ENCODE results near the gene ZNF816.
"Not testable (repeated sequence)": the region's sequence is repeated elsewhere in the genome, so short reads cannot be mapped to it uniquely, and the experiment has no call there.

ZNF816 gene

DNA sequence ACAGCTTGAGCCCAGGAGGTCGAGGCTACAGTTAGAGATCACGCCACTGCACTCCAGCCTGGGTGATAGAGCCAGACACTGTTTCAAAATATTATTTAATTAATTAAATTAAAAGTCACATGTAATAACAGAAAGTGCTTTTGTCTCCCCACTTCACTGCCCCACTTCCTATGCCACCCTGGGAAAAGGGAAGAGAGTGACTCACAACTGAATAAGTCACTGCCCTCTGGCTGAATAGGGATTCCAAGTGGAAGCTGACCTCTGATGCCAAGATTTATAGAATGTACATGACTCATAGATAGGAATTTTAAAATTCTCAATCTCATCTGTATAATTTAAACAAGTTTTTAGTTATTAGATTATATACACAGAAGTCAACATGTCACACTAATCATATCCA lies 28.8 kb upstream of the ZNF816 start:
- in situ Hi-C loops (cut with HindIII; ENCODE audit: low sequenced_read_pairs): no loop called here
- TF ChIP-seq, protein P1, sequence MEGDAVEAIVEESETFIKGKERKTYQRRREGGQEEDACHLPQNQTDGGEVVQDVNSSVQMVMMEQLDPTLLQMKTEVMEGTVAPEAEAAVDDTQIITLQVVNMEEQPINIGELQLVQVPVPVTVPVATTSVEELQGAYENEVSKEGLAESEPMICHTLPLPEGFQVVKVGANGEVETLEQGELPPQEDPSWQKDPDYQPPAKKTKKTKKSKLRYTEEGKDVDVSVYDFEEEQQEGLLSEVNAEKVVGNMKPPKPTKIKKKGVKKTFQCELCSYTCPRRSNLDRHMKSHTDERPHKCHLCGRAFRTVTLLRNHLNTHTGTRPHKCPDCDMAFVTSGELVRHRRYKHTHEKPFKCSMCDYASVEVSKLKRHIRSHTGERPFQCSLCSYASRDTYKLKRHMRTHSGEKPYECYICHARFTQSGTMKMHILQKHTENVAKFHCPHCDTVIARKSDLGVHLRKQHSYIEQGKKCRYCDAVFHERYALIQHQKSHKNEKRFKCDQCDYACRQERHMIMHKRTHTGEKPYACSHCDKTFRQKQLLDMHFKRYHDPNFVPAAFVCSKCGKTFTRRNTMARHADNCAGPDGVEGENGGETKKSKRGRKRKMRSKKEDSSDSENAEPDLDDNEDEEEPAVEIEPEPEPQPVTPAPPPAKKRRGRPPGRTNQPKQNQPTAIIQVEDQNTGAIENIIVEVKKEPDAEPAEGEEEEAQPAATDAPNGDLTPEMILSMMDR (IDR thresholded peaks at IDR 0.05; ENCODE audit: low read depth, low read length, missing control alignments): no peak
- no peak for DNase-seq (ENCODE audit: low read depth)
- H3K4me3 ChIP-seq (ENCODE audit: low read depth, low read length): no peak overlapping the region

DNA sequence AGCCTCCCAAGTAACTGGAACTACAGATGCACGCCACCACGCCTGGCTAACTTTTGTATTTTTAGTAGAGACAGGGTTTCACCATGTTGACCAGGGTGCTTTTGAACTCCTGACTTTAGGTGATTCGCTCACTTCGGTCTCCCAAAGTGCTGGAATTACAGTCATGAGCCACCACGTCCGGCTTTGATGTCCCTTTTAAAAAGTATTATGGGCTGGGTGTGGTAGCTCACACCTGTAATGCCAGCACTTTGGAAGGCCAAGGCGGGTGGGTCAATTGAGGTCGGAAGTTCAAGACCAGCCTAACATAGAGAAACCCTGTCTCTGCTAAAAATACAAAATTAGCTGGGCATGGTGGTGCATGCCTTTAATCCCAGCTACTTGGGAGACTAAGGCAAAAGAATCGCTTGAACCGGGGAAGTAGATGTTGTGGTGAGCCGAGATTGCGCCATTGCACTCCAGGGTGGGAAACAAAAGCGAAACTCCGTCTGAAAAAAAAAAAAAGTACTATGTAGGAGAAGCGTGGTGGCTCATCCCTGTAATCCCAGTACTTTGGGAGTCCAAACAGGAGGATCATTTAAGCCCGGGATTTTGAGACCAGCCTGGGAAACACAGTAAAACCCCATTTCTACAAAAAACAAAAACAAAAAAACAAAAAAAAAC lies 28.2 kb upstream of the ZNF816 start:
- no peak for DNase-seq (ENCODE audit: low read depth)
- in situ Hi-C loops (cut with HindIII; ENCODE audit: low sequenced_read_pairs): no loop called here
- TF ChIP-seq, protein P1 (IDR thresholded peaks at IDR 0.05; ENCODE audit: low read depth, low read length, missing control alignments): no peak
- no peak overlapping the region for H3K4me3 ChIP-seq (ENCODE audit: low read depth, low read length)

DNA sequence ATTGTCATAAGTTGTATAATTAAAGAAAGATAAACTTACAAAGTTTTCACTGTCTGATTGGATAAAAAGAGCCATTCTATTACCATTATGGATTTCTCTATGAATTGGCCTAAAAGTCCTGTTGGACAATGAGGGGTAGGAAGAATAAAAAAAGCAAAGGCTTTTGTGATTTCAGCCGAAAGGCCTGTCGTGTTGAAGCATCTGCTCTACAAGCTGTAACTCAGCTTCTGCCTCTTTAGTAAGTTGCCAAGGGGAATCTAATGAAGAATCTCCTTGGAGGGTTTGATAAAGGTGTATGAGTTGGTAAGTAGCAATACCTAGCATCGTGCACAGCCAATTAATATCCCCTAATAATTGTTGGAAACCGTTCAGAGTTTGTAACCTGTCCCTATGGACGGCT lies 25.8 kb upstream of the ZNF816 start:
- in situ Hi-C loops (cut with HindIII; ENCODE audit: low sequenced_read_pairs): no loop called here
- no peak overlapping the region for H3K4me3 ChIP-seq (ENCODE audit: low read depth, low read length)
- TF ChIP-seq, protein P1 (IDR thresholded peaks at IDR 0.05; ENCODE audit: low read depth, low read length, missing control alignments): no peak
- DNase-seq (ENCODE audit: low read depth): no peak

DNA sequence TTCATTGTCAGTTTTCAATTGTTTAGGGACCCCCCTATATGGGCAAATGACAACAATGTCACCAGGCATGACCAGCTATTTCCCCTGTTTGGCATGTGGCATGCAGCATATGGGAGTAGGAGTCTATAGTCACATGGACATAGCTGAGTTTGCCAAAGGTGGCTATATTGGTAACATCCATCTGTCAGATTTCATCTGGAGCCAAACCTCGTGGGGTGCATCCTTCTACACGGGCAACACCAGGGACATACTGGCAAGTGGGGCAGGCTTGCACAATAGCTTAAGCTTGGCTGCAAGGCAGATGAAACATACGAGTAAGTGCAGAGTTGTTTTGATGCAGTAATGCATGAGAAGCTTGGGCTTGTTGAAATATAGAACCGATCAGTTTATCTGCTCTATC lies 24.5 kb upstream of the ZNF816 start:
- in situ Hi-C loops (cut with HindIII; ENCODE audit: low sequenced_read_pairs): no loop called here
- TF ChIP-seq, protein P1 (IDR thresholded peaks at IDR 0.05; ENCODE audit: low read depth, low read length, missing control alignments): no peak
- no peak for DNase-seq (ENCODE audit: low read depth)
- no peak overlapping the region for H3K4me3 ChIP-seq (ENCODE audit: low read depth, low read length)

DNA sequence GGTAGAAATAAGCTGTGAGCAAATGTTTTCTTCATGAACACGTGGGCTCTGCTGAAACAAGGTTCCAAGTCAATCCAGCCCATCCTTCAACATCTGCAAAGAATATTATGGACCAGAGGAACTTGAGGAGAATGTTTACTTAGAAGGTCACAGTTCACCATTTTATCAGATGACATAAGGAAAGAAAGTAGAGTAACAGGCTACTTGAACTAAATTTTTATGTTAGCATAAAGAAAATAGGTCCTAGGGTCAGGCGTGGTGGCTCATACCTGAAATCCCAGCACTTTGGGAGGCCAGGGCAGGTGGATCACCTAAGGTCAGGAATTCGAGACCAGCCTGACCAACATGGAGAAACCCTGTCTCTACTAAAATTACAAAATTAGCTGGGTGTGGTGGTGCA lies 20.5 kb upstream of the ZNF816 start:
- in situ Hi-C loops (cut with HindIII; ENCODE audit: low sequenced_read_pairs); DNase-seq (ENCODE audit: low read depth); H3K4me3 ChIP-seq (ENCODE audit: low read depth, low read length): not testable (repeated sequence)

DNA sequence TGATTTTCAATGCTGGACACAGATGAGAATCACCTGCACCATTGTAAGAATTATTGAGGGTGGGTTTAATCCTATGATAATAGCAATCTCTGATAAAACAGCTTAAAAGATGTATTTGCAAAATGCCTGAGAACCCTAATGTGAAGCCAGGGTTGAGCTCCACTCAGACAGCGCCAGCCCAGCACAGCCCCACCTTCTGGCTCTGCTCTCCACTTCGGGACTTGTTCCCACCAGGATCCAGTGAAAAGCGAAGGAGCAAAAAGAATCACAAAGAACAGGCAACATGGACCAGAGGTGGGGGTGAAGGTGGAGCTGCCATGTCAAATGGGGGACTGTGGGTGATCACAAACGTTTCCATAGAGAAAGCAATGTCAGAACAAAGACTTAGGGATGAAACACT lies 18.6 kb upstream of the ZNF816 start:
- in situ Hi-C loops (cut with HindIII; ENCODE audit: low sequenced_read_pairs): no loop called here
- DNase-seq (ENCODE audit: low read depth): no peak

DNA sequence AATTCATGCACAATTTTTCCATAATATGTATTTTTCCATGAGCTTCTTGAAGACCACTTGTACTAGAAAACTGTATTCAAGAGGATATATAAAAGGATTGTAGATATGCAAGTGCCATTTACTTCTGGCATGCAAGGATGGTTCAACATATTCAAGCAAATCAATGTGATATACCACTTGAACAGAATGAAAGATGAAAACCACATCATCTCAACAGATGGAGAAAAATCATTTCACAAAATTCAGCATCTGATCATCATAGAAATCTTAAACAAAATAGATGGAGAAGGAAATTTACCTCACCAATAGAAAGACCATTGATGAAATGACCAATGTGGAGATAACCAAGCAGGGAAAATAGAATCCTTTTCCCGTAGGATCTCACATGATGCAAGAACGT lies 5.1 kb upstream of the ZNF816 start:
- TF ChIP-seq, protein P1 (IDR thresholded peaks at IDR 0.05; ENCODE audit: low read depth, low read length, missing control alignments): no peak
- no peak overlapping the region for H3K4me3 ChIP-seq (ENCODE audit: low read depth, low read length)
- in situ Hi-C loops (cut with HindIII; ENCODE audit: low sequenced_read_pairs): no loop called here
- no peak for DNase-seq (ENCODE audit: low read depth)

More for the DNA sequence above, 18.6 kb upstream of the ZNF816 start:
- TF ChIP-seq, protein P1 (IDR thresholded peaks at IDR 0.05; ENCODE audit: low read depth, low read length, missing control alignments): no peak
- no peak overlapping the region for H3K4me3 ChIP-seq (ENCODE audit: low read depth, low read length)
